Activated naive CD4-positive, alpha-beta T cell treated with anti-CD3 and anti-CD28 coated beads, Interleukin-2, amount 10 ng/mL, durations not matched to agents 7 days and 5 days (primary cell): ENCODE results near the gene OTUB1.
A peak's percentile ranks its signal among the peaks of the same experiment; 100 is the strongest.

Experiments
- CTCF ChIA-PET: fragments of 350-600 bp; sonication (Branson Sonifier 250); formaldehyde crosslinking; loops from one replicate; lab custom pipeline; 2021; ENCODE audit warnings: antibody characterized with exemption; lab: Charles Lee
- DNase-seq: peaks from one replicate; pipeline ENCODE4 v3.0.0-alpha.2; 2020
- H3K27ac Mint-ChIP-seq: one replicate; pipeline ENCODE4 v1.8.0; 2021; ENCODE audit warnings: mild to moderate bottlenecking, moderate library complexity, mixed read lengths
- H3K27me3 Mint-ChIP-seq: one replicate; pipeline ENCODE4 v1.8.0; 2021; ENCODE audit warnings: mild to moderate bottlenecking, mixed read lengths
- H3K36me3 Mint-ChIP-seq: one replicate; pipeline ENCODE4 v1.8.0; 2021; ENCODE audit warnings: mixed read lengths
- H3K4me1 Mint-ChIP-seq: one replicate; pipeline ENCODE4 v1.8.0; 2021; ENCODE audit warnings: mixed read lengths
- H3K4me3 Mint-ChIP-seq: one replicate; pipeline ENCODE4 v1.8.0; 2021; ENCODE audit warnings: mild to moderate bottlenecking, moderate library complexity, mixed read lengths
- H3K9me3 Mint-ChIP-seq: one replicate; pipeline ENCODE4 v1.8.0; 2021; ENCODE audit warnings: mixed read lengths

OTUB1 gene

DNA sequence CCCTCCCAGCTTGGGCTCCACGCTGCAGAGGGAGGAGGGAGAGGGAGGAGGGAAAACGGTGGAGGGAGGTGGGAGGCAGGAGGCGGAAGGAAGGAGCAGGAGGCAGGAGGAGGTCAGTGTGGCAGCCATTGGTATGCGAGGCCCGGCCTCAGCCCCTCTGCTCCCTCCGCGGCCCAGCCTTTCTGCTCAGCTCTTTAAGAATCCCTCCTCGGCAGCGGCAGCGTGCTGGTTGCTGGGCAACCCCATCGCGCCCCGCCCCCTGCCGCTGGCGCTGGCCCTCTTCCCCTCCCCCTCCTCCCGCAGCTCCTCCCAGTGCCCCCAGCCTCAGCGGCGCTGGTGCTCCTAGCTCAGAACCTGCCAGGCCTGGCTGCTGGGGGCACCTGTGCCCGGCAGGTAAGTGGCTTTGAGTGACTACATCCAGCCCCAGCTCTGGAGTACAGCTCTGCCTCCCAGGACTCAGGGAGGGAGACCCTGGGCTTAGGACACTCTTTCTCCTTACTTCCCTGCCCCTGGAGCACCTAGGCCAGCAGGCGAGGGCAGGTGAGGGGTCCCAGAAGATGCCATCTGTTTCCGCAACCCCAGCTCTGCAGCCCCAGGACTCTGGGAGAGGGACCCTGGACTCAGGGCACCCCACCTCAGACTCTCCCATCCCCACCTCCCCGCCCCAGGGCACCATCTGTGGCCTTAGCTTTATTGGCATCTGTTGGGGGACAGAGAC, 42.3 kb downstream of the OTUB1 start:
- CTCF ChIA-PET: no interaction called here
- H3K27me3 Mint-ChIP-seq: peaks cover 65% of the 10 kb centered on the region

DNA sequence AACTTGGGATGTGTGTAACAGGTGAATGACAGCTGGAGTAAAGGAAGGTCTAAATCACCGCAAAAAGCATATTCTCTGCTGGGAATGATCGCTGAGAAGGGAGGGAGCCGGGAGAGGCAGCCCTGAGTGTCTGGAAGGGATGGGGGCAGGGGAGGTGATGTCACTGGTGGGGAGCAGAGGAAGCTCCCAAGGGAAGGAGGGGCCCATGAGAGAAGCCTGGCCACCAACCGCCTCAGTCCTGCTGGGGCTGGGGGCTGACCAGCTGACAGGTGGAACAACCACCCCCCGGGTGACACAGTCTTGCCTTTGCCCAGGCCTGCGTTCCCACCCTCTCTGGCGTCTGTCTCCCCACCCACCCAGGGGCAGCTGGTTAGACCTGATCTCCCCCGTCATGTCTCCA, 43.5 kb downstream of the OTUB1 start:
- Mint-ChIP-seq H3K9me3 (no peaks in the 10 kb centered on the region), H3K27ac (no peak overlapping the region), H3K27me3 (peaks cover 77% of the 10 kb centered on the region), H3K36me3 (no peaks in the 10 kb centered on the region), H3K4me1 (peaks cover 6% of the 10 kb centered on the region), H3K4me3 (no peak overlapping the region)
- CTCF ChIA-PET: no interaction called here
- no peak for DNase-seq

More for the DNA sequence above, 42.3 kb downstream of the OTUB1 start:
- Mint-ChIP-seq H3K4me1 (no peaks in the 10 kb centered on the region), H3K4me3 (no peak overlapping the region), H3K27ac (no peak overlapping the region), H3K36me3 (no peaks in the 10 kb centered on the region), H3K9me3 (no peaks in the 10 kb centered on the region)
- DNase-seq: peak; percentile 38

DNA sequence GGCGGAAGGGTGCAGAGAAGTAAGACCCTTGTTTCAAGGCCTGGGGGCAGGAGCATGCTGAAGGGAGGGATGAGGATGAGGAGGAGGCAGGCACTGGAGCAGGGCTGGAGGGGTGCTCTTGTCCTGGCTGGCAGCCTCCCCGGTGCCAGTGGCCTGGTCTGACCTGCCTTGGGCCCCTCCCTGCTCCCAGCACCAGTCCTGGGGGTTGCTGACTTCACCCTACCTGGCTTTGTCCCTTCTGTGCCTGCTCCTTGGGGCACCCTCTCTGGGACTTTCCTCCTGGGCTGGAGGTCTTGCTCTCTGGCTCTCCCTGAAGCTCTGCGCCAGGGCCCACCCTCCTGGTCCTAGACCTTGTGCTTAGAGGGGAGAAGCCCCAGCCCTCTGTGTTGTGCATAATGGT, 44.8 kb downstream of the OTUB1 start:
- CTCF ChIA-PET: no interaction called here
- H3K4me1 Mint-ChIP-seq: peaks cover 11% of the 10 kb centered on the region
- no peak overlapping the region for H3K27ac Mint-ChIP-seq
- H3K4me3 Mint-ChIP-seq: no peak overlapping the region
- DNase-seq: no peak
- H3K27me3 Mint-ChIP-seq: peaks cover 87% of the 10 kb centered on the region
- no peaks in the 10 kb centered on the region for H3K36me3 Mint-ChIP-seq
- no peaks in the 10 kb centered on the region for H3K9me3 Mint-ChIP-seq

GRCh38 chr11:64032050-64032449, 45.8 kb downstream of the OTUB1 start:
- Mint-ChIP-seq H3K4me3 (no peak overlapping the region), H3K9me3 (no peaks in the 10 kb centered on the region), H3K4me1 (peaks cover 11% of the 10 kb centered on the region), H3K27me3 (peaks cover 91% of the 10 kb centered on the region), H3K36me3 (no peaks in the 10 kb centered on the region), H3K27ac (no peak overlapping the region)
- DNase-seq: no peak
- CTCF ChIA-PET: interaction anchor here (1.6 kb wide), 1 partner anchor 121 kb away, joined by 6 read pairs; no protein-coding TSS in a partner anchor

DNA sequence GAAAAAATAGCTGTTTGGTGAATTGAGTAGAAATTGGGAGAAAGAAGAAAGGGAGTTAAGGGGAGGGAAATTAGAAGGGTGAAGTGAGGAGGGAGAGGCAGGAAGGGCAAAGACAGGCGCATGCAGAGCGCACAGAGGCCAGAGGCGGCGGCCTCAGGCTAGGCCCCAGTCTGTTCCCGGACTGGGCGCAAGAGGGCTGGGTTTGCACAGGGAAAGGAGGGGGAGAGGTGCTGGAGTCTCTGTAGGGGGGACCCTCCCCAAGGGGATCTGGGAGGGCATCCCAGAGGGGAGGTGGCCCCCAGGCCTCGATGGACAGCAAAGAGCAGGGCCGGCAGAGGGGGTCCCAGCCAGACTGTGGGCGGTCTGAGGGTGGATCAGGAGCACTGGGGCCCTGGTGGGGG, 48.2 kb downstream of the OTUB1 start:
- Mint-ChIP-seq H3K4me3 (no peak overlapping the region), H3K27me3 (peaks cover 93% of the 10 kb centered on the region), H3K27ac (no peak overlapping the region), H3K4me1 (peaks cover 11% of the 10 kb centered on the region), H3K36me3 (no peaks in the 10 kb centered on the region), H3K9me3 (no peaks in the 10 kb centered on the region)
- DNase-seq: no peak
- CTCF ChIA-PET: no interaction called here

- Mint-ChIP-seq H3K4me3 (no peak overlapping the region), H3K27ac (no peak overlapping the region), H3K36me3 (no peaks in the 10 kb centered on the region), H3K27me3 (peaks cover 93% of the 10 kb centered on the region), H3K4me1 (peaks cover 11% of the 10 kb centered on the region), H3K9me3 (no peaks in the 10 kb centered on the region)
- DNase-seq: no peak
- CTCF ChIA-PET: no interaction called here
Measured at GRCh38 chr11:64035081-64035524, 48.9 kb downstream of the OTUB1 start.

DNA sequence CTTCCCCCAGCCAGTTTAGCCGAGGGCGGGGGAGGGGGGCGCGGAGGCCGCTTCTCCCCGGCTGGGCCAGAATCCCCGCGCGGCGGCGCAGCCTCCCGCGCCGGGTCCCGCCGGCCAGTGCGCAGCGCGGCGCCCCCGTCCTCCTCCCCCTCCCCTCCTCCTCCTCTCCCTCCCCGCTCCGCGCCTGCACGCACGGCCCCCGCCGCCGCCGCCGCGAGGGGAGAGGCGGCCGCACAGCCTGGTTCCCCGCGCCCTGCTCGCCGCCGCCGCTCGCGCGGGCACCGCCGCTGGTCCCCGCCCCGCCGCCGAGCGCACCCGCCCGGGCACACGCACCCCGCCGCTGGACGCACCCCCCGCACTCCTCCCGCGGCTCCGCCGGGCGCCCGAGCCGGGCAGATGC, 49.3 kb downstream of the OTUB1 start, which contains the start of gene FLRT1:
Gene FLRT1, plus strand, starts transcription at position 356 of the 400 bp plus-strand sequence. CDS start 80,337 bp downstream, outside the sequence.
- no peak for DNase-seq
- CTCF ChIA-PET: no interaction called here
- Mint-ChIP-seq H3K36me3 (no peaks in the 10 kb centered on the region), H3K4me1 (peaks cover 11% of the 10 kb centered on the region), H3K9me3 (no peaks in the 10 kb centered on the region), H3K4me3 (no peak within 1 kb of the TSS), H3K27ac (no peak within 1 kb of the TSS), H3K27me3 (peaks cover 95% of the 10 kb centered on the region)

GRCh38 chr11:64036087-64037026, 50.1 kb downstream of the OTUB1 start:
- Mint-ChIP-seq H3K4me1 (peaks cover 11% of the 10 kb centered on the region), H3K27me3 (peaks cover 91% of the 10 kb centered on the region), H3K36me3 (no peaks in the 10 kb centered on the region), H3K4me3 (no peak overlapping the region), H3K27ac (no peak overlapping the region), H3K9me3 (no peaks in the 10 kb centered on the region)
- DNase-seq: no peak
- CTCF ChIA-PET: no interaction called here

DNA sequence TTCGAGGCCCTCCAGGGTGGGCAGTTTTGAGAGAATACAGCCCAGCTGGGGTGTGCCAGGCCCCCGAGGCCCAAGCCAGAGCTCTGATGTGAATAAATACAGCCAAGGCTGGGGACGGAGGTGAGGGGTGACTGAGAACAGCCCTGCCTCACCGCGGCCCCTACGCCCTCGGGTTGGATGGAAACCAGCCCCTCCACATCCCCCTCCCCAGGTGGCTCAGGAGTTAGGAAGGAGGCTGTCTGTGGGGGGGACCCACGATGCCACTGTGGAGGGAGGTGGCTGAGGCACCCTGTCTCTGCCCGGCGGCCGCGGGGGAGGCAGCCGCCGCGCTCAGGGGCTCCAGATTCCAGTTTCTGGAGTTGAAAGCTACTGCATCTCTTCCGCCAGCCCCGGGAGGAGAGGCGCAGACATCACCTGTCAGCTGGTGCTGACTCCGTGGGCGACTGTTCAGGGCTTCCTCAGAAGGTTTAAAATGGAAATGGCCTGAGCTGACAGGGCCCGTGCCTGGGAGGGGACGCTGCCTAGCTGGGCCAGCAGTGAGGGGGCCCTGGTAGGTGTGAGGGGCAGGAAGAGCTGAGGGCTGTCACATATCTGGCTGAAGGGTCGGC, 50.9 kb downstream of the OTUB1 start:
- no peak overlapping the region for H3K4me3 Mint-ChIP-seq
- H3K27me3 Mint-ChIP-seq: peaks cover 89% of the 10 kb centered on the region
- H3K9me3 Mint-ChIP-seq: no peaks in the 10 kb centered on the region
- H3K36me3 Mint-ChIP-seq: no peaks in the 10 kb centered on the region
- H3K27ac Mint-ChIP-seq: no peak overlapping the region
- peaks cover 11% of the 10 kb centered on the region for H3K4me1 Mint-ChIP-seq
- DNase-seq: no peak
- CTCF ChIA-PET: no interaction called here

DNA sequence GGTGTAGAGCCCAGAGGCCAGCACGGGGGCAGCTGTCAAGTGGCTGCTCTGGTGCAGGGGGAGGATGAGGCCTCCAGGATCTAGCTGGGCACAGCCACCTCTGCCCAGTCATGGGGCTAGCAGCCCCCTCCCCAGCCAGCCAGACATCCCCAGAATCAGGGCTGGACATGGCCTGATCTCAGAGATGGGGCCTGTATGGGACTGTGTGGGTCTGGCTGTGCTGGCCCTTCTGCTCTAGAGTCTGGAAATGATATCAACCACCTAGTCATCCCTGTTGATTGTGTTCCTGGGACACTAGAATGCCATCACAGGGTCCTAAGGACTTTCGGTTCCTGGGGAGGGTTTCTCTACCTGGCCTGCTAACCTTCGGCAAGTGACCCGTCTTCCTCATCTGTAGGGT, 52.3 kb downstream of the OTUB1 start:
- Mint-ChIP-seq H3K9me3 (no peaks in the 10 kb centered on the region), H3K4me1 (peaks cover 11% of the 10 kb centered on the region), H3K27me3 (peaks cover 75% of the 10 kb centered on the region), H3K36me3 (no peaks in the 10 kb centered on the region), H3K4me3 (no peak overlapping the region), H3K27ac (no peak overlapping the region)
- CTCF ChIA-PET: no interaction called here
- no peak for DNase-seq

- H3K27ac Mint-ChIP-seq: no peak overlapping the region
- H3K4me1 Mint-ChIP-seq: peaks cover 9% of the 10 kb centered on the region
- no peaks in the 10 kb centered on the region for H3K36me3 Mint-ChIP-seq
- CTCF ChIA-PET: no interaction called here
- no peaks in the 10 kb centered on the region for H3K9me3 Mint-ChIP-seq
- H3K27me3 Mint-ChIP-seq: peaks cover 69% of the 10 kb centered on the region
- no peak for DNase-seq
- H3K4me3 Mint-ChIP-seq: no peak overlapping the region
Measured at GRCh38 chr11:64039012-64039665, 52.9 kb downstream of the OTUB1 start.

DNA sequence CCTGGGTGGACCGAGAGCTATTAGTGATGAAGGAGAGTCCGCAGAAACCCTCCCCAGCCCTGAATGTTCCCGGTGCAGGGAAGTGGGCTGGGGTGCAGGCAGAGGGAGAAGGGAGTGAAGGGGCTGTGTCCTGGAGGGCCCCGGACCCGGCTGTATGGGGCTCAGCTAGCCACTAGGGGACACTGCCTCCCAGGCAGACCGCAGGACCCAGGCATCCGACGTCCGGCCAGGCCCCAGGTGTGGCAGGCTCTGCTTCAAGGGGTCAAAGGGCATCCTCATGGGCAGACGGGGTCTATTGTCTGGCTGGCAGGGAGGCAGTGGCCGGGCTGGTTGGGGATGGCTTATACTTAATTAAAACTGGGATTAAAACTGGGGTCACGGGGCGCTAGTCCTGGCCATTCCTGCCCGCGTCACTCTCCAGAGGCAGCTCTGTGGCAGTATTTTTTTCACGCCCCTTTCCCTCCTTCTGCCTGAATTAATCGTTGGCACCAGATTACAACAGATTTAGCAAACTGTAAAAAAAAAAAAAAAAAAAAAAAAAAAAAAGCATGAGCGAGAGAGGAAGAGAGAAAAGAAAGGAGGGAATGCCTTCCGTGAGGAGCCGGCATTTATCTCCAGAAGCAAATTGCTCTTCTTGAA, 54.6 kb downstream of the OTUB1 start:
- Mint-ChIP-seq H3K36me3 (no peaks in the 10 kb centered on the region), H3K27ac (no peak overlapping the region), H3K4me1 (no peaks in the 10 kb centered on the region), H3K4me3 (no peak overlapping the region), H3K9me3 (no peaks in the 10 kb centered on the region), H3K27me3 (peaks cover 55% of the 10 kb centered on the region)
- no peak for DNase-seq
- CTCF ChIA-PET: no interaction called here

DNA sequence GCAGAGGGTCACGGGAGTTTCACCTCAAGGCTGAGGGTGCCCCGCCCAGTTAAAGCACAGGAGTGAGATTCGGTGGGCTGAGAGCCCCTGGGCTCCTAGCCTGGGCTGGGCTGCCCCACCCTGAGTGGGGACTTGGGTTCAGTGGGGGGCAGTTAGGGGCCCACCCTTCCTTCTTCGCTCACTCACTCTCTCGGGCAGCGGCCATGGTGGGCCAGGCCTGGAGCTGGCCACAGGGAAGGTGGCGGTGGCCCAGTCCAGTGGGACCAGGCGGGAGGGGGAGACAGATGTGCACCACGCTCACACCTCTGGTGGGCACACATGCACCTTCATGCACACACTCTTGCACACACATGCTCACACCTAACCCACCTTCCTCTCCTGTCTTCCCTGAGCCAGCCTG, 55.6 kb downstream of the OTUB1 start:
- no peaks in the 10 kb centered on the region for H3K9me3 Mint-ChIP-seq
- CTCF ChIA-PET: no interaction called here
- H3K36me3 Mint-ChIP-seq: no peaks in the 10 kb centered on the region
- H3K27ac Mint-ChIP-seq: no peak overlapping the region
- no peak for DNase-seq
- no peaks in the 10 kb centered on the region for H3K4me1 Mint-ChIP-seq
- no peak overlapping the region for H3K4me3 Mint-ChIP-seq
- H3K27me3 Mint-ChIP-seq: peaks cover 50% of the 10 kb centered on the region
